HG03442 (cell line): ENCODE measurements around the gene C1orf167.
"Not testable (repeated sequence)": the region's sequence is repeated elsewhere in the genome, so short reads cannot be mapped to it uniquely, and the experiment has no call there.

Experiments
- ATAC-seq: cut with Tn5 transposase; IDR thresholded peaks from one replicate; pipeline ENCODE4 v1.9.1; 2021; ENCODE audit warnings: mild to moderate bottlenecking, moderate library complexity; ENCODE audit not compliant: unreplicated experiment

C1orf167 gene

DNA sequence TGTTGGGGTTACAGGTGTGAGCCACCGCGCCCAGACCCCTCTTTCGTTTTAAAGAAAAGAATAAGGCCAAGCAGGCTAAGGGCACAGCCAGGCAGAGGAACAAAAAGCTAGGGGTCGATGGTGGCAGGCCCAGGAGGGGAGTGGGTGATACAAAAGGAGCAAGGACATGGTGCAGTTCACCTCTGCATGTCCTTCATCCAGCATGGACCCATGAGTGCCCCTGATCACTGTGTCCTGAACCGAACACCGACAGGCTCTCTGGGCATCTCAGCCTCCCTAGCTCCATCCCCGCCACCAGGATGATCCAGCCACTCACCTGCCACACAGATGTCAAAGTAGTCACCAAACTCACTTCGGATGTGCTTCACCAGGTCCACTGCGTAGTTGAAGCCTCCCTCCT, 37.9 kb downstream of the C1orf167 start:
- ATAC-seq = no peak

DNA sequence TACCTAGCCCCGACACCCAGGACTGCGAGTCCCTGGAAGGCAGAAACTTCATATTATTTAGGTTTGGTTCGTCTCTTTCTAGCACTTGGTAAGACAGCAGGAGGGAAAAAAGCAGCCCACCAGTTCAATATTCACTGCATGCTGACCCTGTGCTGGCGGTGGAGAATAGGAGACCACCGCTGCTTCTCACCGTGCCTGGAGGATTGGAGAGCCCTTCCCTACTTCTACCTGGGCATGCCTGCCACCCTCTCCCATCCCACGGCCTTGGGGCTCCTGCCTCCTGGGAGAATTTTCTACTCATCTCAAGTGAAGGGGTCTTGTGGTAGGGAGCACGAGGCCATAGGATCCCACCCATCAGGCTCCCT, 38.4 kb downstream of the C1orf167 start:
- no peak for ATAC-seq

DNA sequence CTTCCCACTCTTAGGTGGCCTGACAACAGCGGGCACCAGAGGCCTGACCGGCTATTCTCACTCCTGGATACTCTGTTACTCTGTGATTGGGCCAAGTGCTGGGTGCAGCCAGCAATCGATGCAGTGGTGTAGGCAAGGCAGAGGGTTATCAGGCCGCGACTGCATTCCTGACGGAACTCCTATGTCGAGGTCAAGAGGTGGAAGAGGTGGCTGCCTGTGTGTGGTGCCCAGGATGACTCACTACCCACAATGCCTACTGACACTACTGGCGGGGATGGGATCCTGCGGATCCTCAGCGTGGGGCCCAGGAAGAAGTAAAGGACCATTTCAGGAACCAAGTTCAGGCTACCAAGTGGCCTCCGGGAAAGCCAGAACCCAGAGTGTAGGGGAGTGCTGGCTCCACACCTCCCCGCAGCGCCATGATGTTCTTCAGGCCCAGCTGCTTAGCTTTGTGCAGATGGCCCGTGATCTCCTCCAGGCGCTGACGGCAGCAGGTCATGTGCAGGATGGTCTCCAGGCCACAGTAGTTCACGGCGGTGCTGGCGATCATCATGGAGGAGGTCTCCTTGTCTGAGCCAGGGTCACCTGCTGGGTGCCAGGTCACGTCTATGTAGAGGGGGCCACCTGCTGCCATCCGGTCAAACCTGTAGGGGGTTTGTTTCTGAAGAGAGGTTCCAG, 38.9 kb downstream of the C1orf167 start:
- no peak for ATAC-seq

DNA sequence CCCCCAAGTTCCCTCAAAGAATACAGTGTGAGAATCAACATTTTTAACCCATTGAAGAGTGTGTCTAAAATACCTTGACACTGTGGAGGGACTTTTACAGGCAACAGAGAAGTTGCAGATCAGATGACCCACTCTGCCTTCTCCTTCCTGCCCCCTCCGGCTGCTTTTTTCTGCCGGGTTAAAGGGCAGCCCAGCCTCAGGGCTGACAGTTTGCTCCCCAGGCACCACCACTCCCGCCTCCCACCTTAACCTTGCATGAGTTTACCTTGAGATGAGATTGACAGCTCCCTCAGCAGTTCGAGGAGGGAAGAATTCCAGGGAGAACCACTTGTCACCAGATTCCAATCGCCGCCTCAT, 40.6 kb downstream of the C1orf167 start:
- ATAC-seq = no peak

DNA sequence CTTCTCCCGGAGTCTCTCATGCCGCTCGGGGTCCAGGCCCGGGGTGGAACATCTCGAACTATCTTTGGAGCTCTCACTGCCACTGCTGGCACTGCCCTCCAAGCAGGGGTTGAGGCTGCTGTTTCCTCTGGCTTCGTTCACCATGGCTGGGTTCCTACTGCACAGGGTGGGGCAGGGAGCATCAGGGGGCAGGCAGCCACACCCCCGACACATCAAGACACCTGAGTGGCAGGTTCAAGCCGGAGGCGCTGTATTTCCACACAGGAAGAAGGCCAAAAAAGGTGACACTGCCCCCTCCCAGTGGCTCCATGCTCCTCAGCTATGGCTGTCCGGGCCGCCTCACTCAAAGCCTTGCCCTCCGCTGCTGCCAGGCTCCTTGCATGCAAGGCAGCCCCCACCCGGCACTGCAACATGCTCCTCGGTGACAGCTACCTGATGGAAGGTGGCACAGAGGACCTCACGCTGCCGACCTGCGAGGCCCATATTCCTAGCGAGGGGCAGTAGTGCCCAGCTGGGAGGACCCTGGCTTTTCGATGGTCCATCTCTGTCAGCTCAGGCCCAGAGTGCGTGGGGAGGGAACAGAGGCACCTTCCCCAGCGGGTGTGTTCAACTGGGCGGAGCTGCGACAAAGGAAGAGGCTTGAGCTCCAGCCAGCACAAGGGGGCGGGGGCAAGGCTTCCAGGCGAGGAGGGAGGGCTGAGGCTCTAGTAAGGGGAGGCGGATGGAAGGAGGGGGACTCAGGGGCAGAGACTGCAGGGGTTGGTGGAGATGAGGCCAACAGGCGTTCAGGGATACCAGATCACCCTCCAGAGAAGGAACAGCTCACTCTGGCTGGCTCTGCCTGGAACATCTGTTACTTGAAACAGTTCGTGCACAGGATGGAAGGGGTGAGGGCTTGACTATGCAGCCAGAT, 41.2 kb downstream of the C1orf167 start:
- no peak for ATAC-seq

DNA sequence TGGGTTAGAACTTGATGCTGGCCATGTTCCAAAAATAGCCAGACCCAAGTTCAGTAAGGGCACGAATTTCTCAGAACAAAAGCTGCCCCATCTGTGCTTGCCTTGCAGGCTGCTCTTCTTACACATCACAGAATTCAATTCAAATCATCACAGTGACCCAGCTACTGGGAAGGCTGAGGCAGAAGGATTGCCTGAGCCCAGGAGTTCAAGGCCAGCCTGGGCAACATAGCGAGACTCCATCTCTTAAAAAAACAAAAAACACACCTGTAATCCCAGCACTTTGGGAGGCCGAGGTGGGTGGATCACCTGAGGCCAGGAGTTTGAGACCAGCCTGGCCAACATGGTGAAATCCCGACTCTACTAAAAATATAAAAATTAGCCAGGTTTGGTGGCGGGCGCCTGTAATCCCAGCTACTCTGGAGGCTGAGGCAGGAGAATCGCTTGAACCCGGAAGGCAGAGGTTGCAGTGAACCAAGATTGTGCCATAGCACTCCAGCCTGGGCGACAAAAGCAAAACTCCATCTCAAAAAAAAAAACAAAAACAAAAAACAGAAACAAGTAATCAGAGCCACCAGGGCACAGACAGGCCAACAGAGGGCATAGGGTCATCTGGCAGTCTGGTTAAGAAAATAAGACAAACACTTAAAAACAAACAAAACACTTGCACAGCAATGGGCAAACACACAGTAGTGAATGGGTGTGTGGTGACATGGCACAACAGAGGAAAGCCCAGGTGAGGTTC, 42.1 kb downstream of the C1orf167 start:
- not testable (repeated sequence) for ATAC-seq

DNA sequence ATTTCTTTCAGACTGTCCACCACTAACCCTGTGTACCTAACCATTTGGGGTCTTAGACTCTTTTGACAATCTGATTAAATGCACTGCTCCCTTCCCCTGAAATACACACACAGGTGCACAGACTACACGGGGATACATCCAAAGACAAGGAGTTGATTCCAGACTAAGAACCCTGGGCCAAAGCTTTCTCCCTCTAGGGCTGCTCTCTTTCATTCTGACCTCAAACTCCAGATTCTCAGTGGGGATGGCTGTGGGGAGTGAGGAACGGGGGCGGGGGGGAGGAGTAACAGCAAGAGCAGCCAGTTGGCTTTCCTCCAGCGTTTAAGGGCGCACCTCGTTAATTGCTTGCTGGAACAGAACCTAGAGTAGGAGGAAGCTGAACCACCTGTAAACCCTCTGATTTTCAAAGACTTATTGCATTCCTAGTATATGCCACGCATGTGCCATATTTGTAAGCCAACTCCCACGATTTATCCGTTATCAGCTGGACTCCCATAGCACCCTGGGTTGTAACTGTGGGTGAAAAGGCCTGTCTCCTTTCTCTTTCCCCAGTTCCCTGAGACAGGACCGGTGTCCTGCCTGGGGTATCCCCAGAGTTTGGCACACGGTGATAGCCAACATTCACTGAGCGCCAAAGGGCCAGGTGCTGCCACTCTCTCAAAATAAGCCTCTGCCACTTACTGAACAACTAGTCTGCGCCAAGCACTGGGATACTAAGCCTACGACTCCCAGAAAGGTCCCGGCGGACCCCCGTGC, 42.9 kb downstream of the C1orf167 start:
- no peak for ATAC-seq

DNA sequence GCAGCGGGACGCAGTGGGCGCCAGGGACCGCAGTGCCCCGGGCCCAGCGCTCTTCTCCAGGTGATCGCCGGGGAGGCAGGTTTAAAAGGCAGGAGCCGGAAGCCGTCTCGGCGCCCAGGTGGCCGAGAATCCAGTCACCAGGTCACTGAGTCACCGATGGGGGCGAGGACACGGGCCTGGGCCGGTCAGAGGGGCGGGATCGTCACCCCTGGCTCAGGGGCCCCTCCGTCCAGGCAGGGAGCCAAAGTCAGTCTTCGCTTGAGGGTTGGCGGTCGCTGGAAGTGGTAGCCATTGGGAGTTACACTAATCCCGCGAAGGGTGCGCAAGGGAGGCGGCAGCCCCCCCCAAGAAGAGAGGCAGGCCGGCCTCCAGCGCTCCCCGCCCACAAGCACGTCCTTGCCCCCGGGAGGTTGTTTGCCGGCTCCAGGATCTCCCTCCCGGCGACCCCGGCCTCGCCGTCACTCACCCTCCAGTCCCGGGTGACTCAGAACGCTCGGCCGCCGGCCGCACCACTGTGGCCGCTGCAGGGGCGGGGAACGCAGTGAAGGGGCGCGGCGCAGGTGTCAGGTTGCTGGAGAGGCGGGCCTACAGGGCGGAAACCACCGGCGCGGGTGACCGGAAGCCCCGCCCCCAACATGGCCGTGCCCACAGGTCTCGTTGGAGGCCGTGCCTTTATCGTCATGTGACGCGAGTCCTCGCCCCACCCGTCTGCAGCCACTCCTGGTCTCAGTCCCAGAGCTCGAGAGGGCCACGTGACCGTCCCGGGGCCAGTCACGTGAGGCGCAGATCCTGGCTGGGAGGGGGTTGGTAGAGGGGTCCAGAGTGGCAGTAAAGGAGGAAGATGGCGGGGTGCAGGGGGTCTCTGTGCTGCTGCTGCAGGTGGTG, 43.7 kb downstream of the C1orf167 start, which contains the start of the genes CLCN6 and MTHFR:
TSS of gene CLCN6 (plus strand) at position 770 of the 885 bp plus-strand sequence. CDS start at position 842, 72 bp downstream.
TSS of gene MTHFR (minus strand) at position 543 of the 885 bp plus-strand sequence. CDS start 2,848 bp downstream, outside the sequence.
- peak; percentile 82 for ATAC-seq

DNA sequence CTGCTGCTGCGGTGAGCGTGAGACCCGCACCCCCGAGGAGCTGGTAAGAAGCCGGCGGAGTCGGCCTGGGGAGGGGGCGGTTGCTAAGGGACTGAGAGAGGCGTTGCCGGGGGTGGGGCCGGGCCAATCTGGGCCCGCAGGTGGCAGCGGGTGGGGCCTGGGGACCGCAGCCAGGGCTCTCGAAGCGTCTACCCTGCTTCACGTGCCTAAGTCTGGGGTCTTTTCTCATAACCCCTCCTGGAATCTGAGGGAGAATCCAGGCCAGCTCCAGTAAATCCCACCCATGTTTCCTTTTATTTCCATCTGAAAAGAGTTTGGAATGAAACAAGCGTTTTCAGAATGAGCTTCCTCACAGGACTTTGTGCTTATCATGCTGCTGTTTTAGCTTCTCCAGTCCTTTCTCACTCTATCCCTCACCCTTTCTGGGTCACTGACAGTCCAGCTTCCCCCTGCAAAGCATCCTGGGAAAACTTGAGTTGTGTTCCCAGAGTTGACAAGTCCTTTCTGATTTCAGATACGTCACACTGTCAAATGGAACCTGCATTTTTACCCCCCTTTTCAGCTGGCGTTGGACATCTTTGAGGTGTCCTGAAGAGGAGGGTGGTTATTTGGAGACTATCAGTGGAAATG, 44.4 kb downstream of the C1orf167 start:
- peak; percentile 28 for ATAC-seq

DNA sequence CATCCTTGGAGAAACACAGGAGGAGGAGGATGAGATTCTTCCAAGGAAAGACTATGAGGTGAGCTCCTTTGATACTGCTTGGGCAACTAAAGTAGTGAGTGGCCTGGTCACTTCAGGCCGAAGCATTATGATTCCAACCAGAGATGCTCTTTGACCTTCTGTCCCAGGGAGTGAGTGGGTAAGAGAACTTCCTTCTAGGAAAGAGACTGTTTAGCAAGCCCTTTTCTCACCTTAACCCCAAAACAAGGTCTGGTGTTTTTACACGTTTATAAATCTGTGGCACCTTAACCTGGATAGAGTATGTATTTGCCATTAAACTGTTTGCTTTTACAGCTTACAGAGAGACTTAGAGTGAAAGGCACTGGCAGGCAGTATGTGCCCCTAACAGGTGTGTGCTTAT, 45.1 kb downstream of the C1orf167 start:
- ATAC-seq = no peak

DNA sequence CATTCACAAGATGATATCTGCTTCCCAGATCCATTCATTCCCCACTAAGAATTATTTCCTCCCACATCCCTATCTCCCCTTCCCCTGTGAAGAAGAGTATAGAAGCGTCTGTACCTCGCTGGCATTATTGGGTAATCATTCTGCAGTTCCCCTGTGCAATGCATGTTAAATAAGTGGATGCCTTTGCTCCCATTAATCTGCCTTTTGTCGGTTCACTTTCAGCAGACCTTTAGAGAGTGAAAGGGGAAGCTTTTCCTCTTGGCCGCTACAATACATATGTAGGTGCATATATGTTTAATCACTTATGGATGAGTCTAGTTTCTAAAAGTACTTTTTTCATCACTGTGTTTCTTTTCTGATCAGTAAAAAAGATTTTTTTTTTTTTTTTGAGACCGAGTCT, 51.0 kb downstream of the C1orf167 start:
- ATAC-seq = no peak

DNA sequence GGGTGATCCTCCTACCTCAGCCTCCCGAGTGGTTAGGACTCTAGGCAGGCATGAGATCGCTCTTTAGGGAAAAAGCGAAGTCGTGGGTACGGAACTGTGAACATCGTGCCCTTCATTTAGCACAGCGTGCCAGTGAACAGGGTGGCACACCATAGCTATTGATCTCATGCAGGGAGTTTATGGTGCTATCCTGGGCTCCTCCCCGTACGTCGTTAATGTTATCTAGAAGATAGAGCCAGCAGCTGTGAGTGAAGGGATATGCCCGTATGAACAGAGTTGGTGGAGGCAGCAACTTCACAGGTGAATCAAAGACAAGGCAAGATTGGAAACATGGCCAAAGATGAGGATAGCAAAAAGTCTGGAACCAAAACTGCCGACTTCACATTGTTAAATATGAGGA, 55.2 kb downstream of the C1orf167 start:
- no peak for ATAC-seq

DNA sequence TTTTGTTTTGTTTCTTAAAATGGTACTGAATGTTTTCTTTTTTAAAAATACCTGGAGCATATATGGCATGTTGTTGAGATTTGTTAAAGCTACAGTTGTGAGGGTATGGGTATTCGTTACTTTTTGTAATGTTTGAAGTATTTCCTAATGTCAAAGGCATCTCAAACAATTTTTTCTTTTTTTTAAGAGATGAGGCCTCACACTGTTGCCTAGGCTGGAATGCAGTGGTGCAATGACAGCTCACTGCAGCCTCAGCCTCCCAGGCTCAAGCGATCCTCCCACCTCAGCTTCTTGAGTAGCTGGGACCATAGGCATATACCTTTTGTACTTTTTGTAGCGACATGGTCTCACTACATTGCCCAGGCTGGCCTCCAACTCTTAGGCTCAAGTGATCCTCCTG, 60.1 kb downstream of the C1orf167 start:
- no peak for ATAC-seq

DNA sequence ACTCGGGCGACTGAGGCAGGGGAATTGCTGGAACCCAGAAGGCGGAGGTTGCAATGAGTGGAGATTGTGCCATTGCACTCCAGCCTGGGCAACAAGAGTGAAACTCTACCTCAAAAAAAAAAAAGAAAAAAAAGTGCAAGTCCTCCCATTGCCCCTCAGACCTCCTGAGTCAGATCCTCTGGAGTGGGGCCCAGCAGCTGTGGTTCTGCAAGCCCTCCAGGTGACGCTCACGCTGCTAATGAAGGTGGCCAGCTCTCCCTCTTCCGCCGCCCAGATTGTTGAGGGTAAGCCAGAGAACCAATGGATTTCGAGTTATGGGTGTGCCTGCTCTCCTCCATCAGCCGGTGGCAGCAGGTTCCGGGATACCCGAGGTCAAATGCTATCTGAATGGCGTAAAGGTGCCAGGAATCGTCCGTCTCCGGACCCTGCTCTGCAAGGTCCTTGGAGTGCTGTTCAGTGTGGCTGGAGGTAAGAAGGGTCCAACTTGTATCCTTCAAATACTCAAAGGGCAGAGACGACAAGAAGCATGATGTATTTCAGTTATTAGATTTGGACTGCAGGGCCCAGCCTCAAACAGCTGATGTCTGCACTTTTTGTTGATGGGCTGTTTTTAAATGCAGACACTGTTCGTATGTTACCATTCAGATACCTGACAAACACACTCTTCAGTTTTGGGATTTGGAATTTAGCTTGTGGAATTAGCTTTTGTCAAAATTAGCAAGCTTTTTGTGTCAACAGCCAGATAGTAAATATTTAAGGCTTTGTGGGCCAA, 61.6 kb downstream of the C1orf167 start:
- no peak for ATAC-seq

DNA sequence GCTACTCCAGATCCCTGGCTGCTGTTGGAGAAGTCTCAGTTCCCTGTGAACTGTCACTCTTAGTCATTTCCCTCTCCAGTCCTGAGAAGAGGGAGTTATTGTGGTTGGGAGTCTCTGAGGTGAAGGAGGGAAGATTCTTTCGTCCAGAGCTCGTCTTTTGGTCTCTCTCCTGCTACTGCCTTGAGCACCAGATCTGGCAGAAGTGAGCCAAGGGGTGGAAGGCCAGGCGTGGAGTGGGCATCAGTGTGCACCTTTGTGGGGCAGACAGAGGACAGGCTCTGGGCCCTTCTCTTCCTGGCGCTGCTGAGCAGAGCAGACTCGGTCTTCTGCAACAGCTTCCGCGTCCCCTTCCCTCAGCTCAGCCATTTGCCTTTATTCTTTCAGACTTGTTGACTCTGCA, 63.1 kb downstream of the C1orf167 start:
- ATAC-seq = no peak

DNA sequence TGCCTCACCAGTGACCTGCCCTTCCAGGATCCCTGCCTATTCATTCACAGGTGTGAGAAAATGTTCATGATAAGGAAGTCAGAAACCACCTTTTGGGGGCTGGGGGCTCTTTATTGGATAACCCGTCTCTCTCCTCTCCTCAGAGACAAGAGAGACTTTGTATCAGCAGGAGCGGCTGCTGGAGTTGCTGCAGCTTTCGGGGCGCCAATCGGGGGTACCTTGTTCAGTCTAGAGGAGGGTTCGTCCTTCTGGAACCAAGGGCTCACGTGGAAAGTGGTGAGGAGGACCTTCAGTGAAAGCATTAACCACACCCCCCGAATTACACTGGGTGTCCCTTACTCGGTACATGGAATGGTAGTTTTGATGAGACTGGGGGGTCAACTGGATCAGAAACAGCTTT, 65.0 kb downstream of the C1orf167 start:
- ATAC-seq = no peak

DNA sequence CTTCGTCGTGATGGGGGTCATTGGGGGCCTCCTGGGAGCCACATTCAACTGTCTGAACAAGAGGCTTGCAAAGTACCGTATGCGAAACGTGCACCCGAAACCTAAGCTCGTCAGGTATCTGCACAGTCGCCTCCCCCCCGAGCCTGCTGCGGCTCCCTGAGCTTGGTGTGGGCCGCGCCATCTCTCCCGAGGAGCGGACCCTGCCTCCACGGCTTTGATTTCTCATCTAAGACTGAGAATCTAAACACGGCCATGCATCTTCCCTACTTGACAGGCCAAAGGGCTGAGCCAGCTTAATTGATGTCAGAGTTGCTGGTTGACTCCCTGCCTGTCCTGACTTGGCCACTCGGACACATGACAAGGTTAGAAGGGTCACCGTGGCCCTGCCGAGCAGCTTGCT, 66.5 kb downstream of the C1orf167 start:
- ATAC-seq = no peak

DNA sequence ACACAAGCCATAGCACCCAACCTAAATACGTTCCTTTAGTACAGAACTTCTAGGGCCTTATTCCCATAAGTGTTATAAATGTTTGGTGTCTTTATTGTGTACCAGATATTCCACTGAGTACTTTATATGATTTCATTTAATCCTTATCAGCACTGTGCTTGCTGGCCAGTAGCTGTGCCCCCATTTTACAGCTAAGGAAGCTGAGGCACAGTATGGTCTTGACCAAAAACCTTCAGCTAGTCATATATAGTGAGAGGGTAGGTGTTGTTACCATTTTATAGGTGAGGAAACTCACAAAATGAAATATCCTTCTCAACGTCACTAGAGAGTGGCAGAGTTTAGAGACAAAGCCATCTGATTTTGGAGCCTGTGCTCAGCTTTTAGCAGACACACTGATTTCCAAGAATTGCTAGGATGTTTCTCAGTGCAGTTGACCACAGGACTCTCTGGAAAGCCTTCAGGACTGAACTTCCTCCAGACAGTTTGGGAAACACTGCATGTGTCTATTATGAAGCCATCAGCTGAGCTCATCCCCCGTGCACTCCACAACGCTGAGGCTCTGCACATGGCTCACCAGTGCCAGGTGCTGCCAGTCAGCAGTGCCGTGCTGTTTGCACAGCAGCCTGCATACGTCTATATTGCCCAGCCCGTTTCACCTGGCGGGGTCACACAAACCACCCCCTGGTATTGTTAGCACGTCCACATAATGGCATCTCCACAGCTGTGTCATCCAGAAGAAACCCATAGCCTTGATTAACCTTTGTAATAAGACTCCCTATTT, 70.1 kb downstream of the C1orf167 start:
- no peak for ATAC-seq
